H1 (cell line): ENCODE results near the gene RIN2.

Experiments
- CEBPB ChIP-seq: IDR thresholded peaks from 2 replicates; pipeline ENCODE4 v1.6.1; 2012; ENCODE audit warnings: low read depth, low read length
- EZH2 ChIP-seq: fragments of 200-600 bp; sonication (generic); IDR thresholded peaks from 2 replicates; pipeline ENCODE4 v1.7.1; 2012; ENCODE audit warnings: low read depth, mild to moderate bottlenecking, moderate library complexity, low read length, inconsistent platforms; ENCODE audit not compliant: severe bottlenecking
- HDAC2 ChIP-seq, 2 experiments: fragments of 300-600 bp in 1 of 2; sonication (generic) in 1 of 2; IDR thresholded peaks; 2 replicates each; pipeline ENCODE4 v1.6.1; 2011 to 2012; ENCODE audit warnings: low read depth in 2 of 2, low read length in 2 of 2, mild to moderate bottlenecking in 2 of 2, moderate library complexity in 2 of 2, borderline replicate concordance in 1 of 2, inconsistent platforms in 1 of 2
- JUND ChIP-seq: IDR thresholded peaks from 2 replicates; pipeline ENCODE4 v1.6.1; 2011; ENCODE audit warnings: mild to moderate bottlenecking, improper control_type of control experiment, low read length
- RFX5 ChIP-seq: IDR thresholded peaks from 2 replicates; pipeline ENCODE4 v1.6.1; 2011; ENCODE audit warnings: low read depth, low read length, improper control_type of control experiment, borderline replicate concordance
- SP2 ChIP-seq: IDR thresholded peaks from 2 replicates; pipeline ENCODE4 v1.6.1; 2012; ENCODE audit warnings: mild to moderate bottlenecking, low read length, inconsistent platforms
- TCF12 ChIP-seq: IDR thresholded peaks from 2 replicates; pipeline ENCODE4 v1.6.1; 2011; ENCODE audit warnings: low read depth, mild to moderate bottlenecking, low read length
- TEAD4 ChIP-seq: IDR thresholded peaks from 2 replicates; pipeline ENCODE4 v1.6.1; 2012; ENCODE audit warnings: low read depth, low read length, inconsistent platforms, mixed read lengths
- YY1 ChIP-seq: IDR thresholded peaks from 2 replicates; pipeline ENCODE4 v1.6.1; 2011; ENCODE audit warnings: low read depth, mild to moderate bottlenecking, low read length
- TF ChIP-seq, protein P1 (sequence below): IDR thresholded peaks from 2 replicates; pipeline ENCODE4 v1.6.1; 2011; ENCODE audit warnings: low read length, improper control_type of control experiment
- TF ChIP-seq, protein P2 (sequence below), 3 experiments: IDR thresholded peaks; 1 replicate in 2 of 3; 2 replicates in 1 of 3; pipeline versions ENCODE4 v1.5.1 to v1.6.1; 2011; ENCODE audit warnings: low read length in 3 of 3, mild to moderate bottlenecking in 3 of 3, inconsistent platforms in 2 of 3, low read depth in 1 of 3, moderate library complexity in 1 of 3; ENCODE audit not compliant: insufficient read depth in 1 of 3; ENCODE audit errors: control extremely low read depth in 1 of 3
- TF ChIP-seq, protein P3 (sequence below): IDR thresholded peaks from 2 replicates; pipeline ENCODE4 v1.6.1; 2012; ENCODE audit warnings: inconsistent platforms

DNA sequence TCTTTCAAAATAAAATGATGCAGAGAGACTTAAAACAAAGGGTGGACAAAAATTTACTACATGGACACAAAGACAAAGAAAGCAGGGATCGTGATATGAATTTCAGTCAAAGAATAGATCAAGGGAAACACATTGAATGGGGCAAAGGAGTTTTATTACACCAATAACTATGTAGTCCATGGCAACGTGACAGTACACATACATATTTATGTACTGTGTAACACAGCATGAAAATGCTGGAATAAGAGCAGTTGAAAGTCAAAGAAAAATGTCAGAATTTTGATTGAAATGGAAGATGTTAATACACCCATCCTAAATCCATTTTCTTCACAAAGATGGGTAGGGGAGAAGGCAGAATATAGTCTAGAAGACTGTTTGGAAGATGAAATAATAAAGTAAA is 9.4 kb upstream of the RIN2 start:
- TF ChIP-seq, protein P1, sequence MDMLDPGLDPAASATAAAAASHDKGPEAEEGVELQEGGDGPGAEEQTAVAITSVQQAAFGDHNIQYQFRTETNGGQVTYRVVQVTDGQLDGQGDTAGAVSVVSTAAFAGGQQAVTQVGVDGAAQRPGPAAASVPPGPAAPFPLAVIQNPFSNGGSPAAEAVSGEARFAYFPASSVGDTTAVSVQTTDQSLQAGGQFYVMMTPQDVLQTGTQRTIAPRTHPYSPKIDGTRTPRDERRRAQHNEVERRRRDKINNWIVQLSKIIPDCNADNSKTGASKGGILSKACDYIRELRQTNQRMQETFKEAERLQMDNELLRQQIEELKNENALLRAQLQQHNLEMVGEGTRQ: no peak
- TF ChIP-seq CEBPB (no peak), RFX5 (no peak), JUND (no peak), YY1 (no peak), EZH2 (no peak), TCF12 (no peak), TEAD4 (no peak), SP2 (no peak), HDAC2 (IDR thresholded peaks at IDR 0.05; ENCODE audit: borderline replicate concordance in 1 of 2, low read depth in 2 of 2, low read length in 2 of 2) (no peak)
- TF ChIP-seq, protein P2, sequence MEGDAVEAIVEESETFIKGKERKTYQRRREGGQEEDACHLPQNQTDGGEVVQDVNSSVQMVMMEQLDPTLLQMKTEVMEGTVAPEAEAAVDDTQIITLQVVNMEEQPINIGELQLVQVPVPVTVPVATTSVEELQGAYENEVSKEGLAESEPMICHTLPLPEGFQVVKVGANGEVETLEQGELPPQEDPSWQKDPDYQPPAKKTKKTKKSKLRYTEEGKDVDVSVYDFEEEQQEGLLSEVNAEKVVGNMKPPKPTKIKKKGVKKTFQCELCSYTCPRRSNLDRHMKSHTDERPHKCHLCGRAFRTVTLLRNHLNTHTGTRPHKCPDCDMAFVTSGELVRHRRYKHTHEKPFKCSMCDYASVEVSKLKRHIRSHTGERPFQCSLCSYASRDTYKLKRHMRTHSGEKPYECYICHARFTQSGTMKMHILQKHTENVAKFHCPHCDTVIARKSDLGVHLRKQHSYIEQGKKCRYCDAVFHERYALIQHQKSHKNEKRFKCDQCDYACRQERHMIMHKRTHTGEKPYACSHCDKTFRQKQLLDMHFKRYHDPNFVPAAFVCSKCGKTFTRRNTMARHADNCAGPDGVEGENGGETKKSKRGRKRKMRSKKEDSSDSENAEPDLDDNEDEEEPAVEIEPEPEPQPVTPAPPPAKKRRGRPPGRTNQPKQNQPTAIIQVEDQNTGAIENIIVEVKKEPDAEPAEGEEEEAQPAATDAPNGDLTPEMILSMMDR (IDR thresholded peaks at IDR 0.05; ENCODE audit: control extremely low read depth in 1 of 3, insufficient read depth in 1 of 3, low read depth in 1 of 3, low read length in 3 of 3): no peak
- TF ChIP-seq, protein P3, sequence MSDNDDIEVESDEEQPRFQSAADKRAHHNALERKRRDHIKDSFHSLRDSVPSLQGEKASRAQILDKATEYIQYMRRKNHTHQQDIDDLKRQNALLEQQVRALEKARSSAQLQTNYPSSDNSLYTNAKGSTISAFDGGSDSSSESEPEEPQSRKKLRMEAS: no peak
